ENCODE results near the gene MICAL1.

MICAL1 gene

GRCh38 chr6:109455437-109456110 lies at the start of gene MICAL1:
Gene MICAL1 (minus strand): TSS chr6:109455772. CDS start chr6:109454196, 1,576 bp downstream.
- TF ChIP-seq FOXM1 (IDR thresholded peaks at IDR 0.05; ENCODE audit: borderline replicate concordance, low read depth) (no peak), NFIC (IDR thresholded peaks at IDR 0.05) (no peak), USF1 (IDR thresholded peaks at IDR 0.05) (no peak), EGR1 (IDR thresholded peaks at IDR 0.05) (no peak), RAD21 (IDR thresholded peaks at IDR 0.05; ENCODE audit: low read depth) (no peak), TAF1 (IDR thresholded peaks at IDR 0.05; ENCODE audit: low read depth) (no peak), EP300 (IDR thresholded peaks at IDR 0.05; ENCODE audit: borderline replicate concordance) (no peak), YY1 (IDR thresholded peaks at IDR 0.05; ENCODE audit: low read depth) (no peak), ZBTB7A (IDR thresholded peaks at IDR 0.05; ENCODE audit: low read depth) (peak; percentile 6; the same call in 1 of the 2 replicates), MAX (IDR thresholded peaks at IDR 0.05) (0 out of 2 replicates have a peak, but pooled peaks have one; percentile 14), REST (IDR thresholded peaks at IDR 0.05; ENCODE audit: low read depth) (no peak)

GRCh38 chr6:109503327-109504224 lies 48.0 kb upstream of the MICAL1 start:
- TF ChIP-seq USF1 (IDR thresholded peaks at IDR 0.05) (no peak), MAX (IDR thresholded peaks at IDR 0.05) (no peak), YY1 (IDR thresholded peaks at IDR 0.05; ENCODE audit: low read depth) (no peak), TEAD4 (IDR thresholded peaks at IDR 0.05) (no peak), EGR1 (IDR thresholded peaks at IDR 0.05) (no peak)

- TF ChIP-seq TAF1 (IDR thresholded peaks at IDR 0.05; ENCODE audit: low read depth) (no peak), CREB1 (IDR thresholded peaks at IDR 0.05; ENCODE audit: low read depth) (no peak), NFIC (IDR thresholded peaks at IDR 0.05) (no peak), REST (IDR thresholded peaks at IDR 0.05; ENCODE audit: low read depth) (no peak), RAD21 (IDR thresholded peaks at IDR 0.05; ENCODE audit: low read depth) (no peak), TCF12 (IDR thresholded peaks at IDR 0.05; ENCODE audit: low read depth) (no peak), TEAD4 (IDR thresholded peaks at IDR 0.05) (no peak), EP300 (IDR thresholded peaks at IDR 0.05; ENCODE audit: borderline replicate concordance) (no peak), CEBPB (IDR thresholded peaks at IDR 0.05) (no peak), EGR1 (IDR thresholded peaks at IDR 0.05) (no peak)
These were observed 43.4 kb upstream of the MICAL1 start for GRCh38 chr6:109498936-109499335.

- TF ChIP-seq ZBTB7A (IDR thresholded peaks at IDR 0.05; ENCODE audit: low read depth) (no peak), TEAD4 (IDR thresholded peaks at IDR 0.05) (peak; percentile 7; the same call in 1 of the 2 replicates), MAX (IDR thresholded peaks at IDR 0.05) (no peak), CEBPB (IDR thresholded peaks at IDR 0.05) (no peak), TCF12 (IDR thresholded peaks at IDR 0.05; ENCODE audit: low read depth) (no peak), REST (IDR thresholded peaks at IDR 0.05; ENCODE audit: low read depth) (no peak), NFIC (IDR thresholded peaks at IDR 0.05) (peak; percentile 68)
These were observed 42.5 kb upstream of the MICAL1 start for GRCh38 chr6:109498052-109498451.

Measured in Ishikawa (cell line).